ENCODE measurements around the gene HCN2.

DNA sequence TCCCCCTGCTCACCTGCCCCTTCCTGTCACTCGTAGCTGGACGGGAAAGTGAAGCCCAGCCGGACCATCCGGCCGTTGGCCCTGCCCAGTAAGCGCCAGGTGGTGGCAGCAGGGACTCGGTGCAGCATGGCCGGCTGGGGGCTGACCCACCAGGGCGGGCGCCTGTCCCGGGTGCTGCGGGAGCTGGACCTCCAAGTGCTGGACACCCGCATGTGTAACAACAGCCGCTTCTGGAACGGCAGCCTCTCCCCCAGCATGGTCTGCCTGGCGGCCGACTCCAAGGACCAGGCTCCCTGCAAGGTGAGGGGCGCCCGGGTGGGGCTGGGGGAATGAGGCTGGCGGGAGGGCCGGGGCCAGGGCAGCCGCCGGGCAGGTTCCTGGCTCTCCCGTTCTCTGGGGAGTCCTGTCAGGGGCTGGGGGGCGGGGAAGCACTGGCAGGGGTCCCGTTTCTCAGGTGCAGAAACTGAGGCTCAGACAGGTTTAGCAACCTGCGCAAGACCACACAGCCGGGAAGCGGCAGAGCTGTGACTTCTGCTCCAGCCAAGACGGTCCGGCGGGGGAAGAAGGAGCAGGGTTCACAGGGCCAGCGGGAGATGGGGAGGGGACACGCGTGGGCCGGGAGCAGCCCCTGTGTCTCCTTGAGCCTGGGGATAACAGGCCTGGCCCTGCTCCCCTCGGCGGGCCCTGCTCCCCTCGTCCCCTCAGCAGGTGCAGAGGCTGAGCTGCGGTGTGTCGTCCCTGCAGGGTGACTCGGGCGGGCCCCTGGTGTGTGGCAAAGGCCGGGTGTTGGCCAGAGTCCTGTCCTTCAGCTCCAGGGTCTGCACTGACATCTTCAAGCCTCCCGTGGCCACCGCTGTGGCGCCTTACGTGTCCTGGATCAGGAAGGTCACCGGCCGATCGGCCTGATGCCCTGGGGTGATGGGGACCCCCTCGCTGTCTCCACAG lies 40.5 kb upstream of the HCN2 start:
- TF ChIP-seq, protein P1, sequence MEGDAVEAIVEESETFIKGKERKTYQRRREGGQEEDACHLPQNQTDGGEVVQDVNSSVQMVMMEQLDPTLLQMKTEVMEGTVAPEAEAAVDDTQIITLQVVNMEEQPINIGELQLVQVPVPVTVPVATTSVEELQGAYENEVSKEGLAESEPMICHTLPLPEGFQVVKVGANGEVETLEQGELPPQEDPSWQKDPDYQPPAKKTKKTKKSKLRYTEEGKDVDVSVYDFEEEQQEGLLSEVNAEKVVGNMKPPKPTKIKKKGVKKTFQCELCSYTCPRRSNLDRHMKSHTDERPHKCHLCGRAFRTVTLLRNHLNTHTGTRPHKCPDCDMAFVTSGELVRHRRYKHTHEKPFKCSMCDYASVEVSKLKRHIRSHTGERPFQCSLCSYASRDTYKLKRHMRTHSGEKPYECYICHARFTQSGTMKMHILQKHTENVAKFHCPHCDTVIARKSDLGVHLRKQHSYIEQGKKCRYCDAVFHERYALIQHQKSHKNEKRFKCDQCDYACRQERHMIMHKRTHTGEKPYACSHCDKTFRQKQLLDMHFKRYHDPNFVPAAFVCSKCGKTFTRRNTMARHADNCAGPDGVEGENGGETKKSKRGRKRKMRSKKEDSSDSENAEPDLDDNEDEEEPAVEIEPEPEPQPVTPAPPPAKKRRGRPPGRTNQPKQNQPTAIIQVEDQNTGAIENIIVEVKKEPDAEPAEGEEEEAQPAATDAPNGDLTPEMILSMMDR (conservative IDR thresholded peaks at IDR 0.05; ENCODE audit: low read depth, low read length): no peak
- no peak for TF ChIP-seq EZH2 (IDR thresholded peaks at IDR 0.05; ENCODE audit: borderline replicate concordance, low read depth, low read length, poor library complexity, severe bottlenecking)

Measured in A673 (cell line).